Naive thymus-derived CD4-positive, alpha-beta T cell (primary cell): Measurements from ENCODE around the gene PDCD2L. TPM values are rescaled to one million over a fixed set of nuclear protein-coding genes. Genes with fewer than 3 reads are reported as not detected.

Experiments used
- ATAC-seq: fragments of 150-1000 bp; cut with Tn5 transposase; 2 replicates; pipeline ENCODE4 v1.10.0; 2021; ENCODE audit warnings: mild to moderate bottlenecking, moderate library complexity
- CTCF ChIA-PET: fragments of 350-600 bp; sonication (Branson Sonifier 250); formaldehyde crosslinking; loops from one replicate; lab custom pipeline; 2021; ENCODE audit warnings: antibody characterized with exemption; lab: Charles Lee
- POLR2A ChIA-PET: fragments of 350-600 bp; sonication (Branson Sonifier 250); formaldehyde crosslinking; loops from one replicate; lab custom pipeline; 2021; ENCODE audit warnings: antibody characterized with exemption, inconsistent platforms; lab: Charles Lee
- DNase-seq, 9 donors: peaks; one replicate each; pipeline versions ENCODE4 v3.0.0 to v3.0.0-alpha.2; 2020 to 2022; ENCODE audit warnings: mixed read lengths in 1 of 9
- H3K27ac ChIP-seq: one replicate; pipeline ENCODE4 v1.7.0; 2013; ENCODE audit warnings: mild to moderate bottlenecking, low read depth, low read length, moderate library complexity
- H3K27me3 ChIP-seq, 2 donors: one replicate each; pipeline ENCODE4 v1.7.0; 2013; ENCODE audit warnings: low read length in 2 of 2, mild to moderate bottlenecking in 2 of 2, moderate library complexity in 2 of 2; ENCODE audit not compliant: control insufficient read depth in 2 of 2, insufficient read depth in 2 of 2
- H3K36me3 ChIP-seq, 3 experiments: 1 replicate in 2 of 3; 2 replicates in 1 of 3; pipeline ENCODE4 v1.7.0; 2013; ENCODE audit warnings: low read length in 3 of 3, mild to moderate bottlenecking in 3 of 3, moderate library complexity in 1 of 3; ENCODE audit not compliant: insufficient read depth in 3 of 3, control insufficient read depth in 2 of 3
- H3K4me1 ChIP-seq, 2 donors: one replicate each; pipeline ENCODE4 v1.7.0; 2013; ENCODE audit warnings: low read length in 2 of 2, mild to moderate bottlenecking in 2 of 2, moderate library complexity in 1 of 2; ENCODE audit not compliant: control insufficient read depth in 2 of 2, insufficient read depth in 2 of 2
- H3K4me3 ChIP-seq: 2 replicates; pipeline ENCODE4 v1.7.0; 2013; ENCODE audit warnings: mild to moderate bottlenecking, low read length
- H3K9me3 ChIP-seq, 3 experiments: 1 replicate in 2 of 3; 2 replicates in 1 of 3; pipeline ENCODE4 v1.7.0; 2013; ENCODE audit warnings: low read length in 3 of 3; ENCODE audit not compliant: control insufficient read depth in 2 of 3
- H3K27ac Mint-ChIP-seq, 9 donors: one replicate each; pipeline ENCODE4 v1.8.0; 2020 to 2022; ENCODE audit warnings: mixed read lengths in 9 of 9, mild to moderate bottlenecking in 8 of 9, moderate library complexity in 5 of 9, inconsistent platforms in 2 of 9
- H3K27me3 Mint-ChIP-seq, 5 donors: one replicate each; pipeline ENCODE4 v1.8.0; 2021 to 2022; ENCODE audit warnings: mixed read lengths in 5 of 5, mild to moderate bottlenecking in 1 of 5
- H3K36me3 Mint-ChIP-seq, 5 donors: one replicate each; pipeline ENCODE4 v1.8.0; 2020 to 2022; ENCODE audit warnings: mixed read lengths in 5 of 5, mild to moderate bottlenecking in 3 of 5, inconsistent platforms in 1 of 5
- H3K4me1 Mint-ChIP-seq, 7 donors: one replicate each; pipeline ENCODE4 v1.8.0; 2020 to 2022; ENCODE audit warnings: mixed read lengths in 7 of 7, mild to moderate bottlenecking in 3 of 7, inconsistent platforms in 1 of 7
- H3K4me3 Mint-ChIP-seq, 10 donors: one replicate each; pipeline ENCODE4 v1.8.0; 2020 to 2022; ENCODE audit warnings: mild to moderate bottlenecking in 10 of 10, mixed read lengths in 10 of 10, moderate library complexity in 6 of 10, inconsistent platforms in 2 of 10
- H3K9me3 Mint-ChIP-seq, 11 donors: one replicate each; pipeline ENCODE4 v1.8.0; 2020 to 2022; ENCODE audit warnings: mixed read lengths in 11 of 11, mild to moderate bottlenecking in 4 of 11, inconsistent platforms in 1 of 11, moderate library complexity in 1 of 11
- intact Hi-C, 2 donors: fragments of 100-400 bp; cut with micrococcal nuclease; formaldehyde crosslinking; loops; one replicate each; pipeline ENCODE4 v1.15.1; 2023
- polyA plus RNA-seq, 2 donors: library from polyadenylated mRNA; unstranded; fragments of 300-500 nt; fragmentation: Illumina TruSeq; gene quantifications; one replicate each; pipeline ENCODE4 v1.2.3, GENCODE V29; 2021
- total RNA-seq, 6 experiments: library from RNA in 5 of 6; stranded (reverse) in 5 of 6; gene quantifications; 1 replicate in 5 of 6; 2 replicates in 1 of 6; pipeline ENCODE4 v1.2.3 and lab custom pipeline; 2021 to 2026

Gene PDCD2L
- total and polyA plus RNA-seq, 7 experiments from 2014 or later = 4.9 to 23.3 (median 14.4) TPM

- Mint-ChIP-seq H3K4me3 (peak overlapping the region; percentile 80 to 93 (median 90)), H3K27ac (peak overlapping the region; percentile 46 to 95 (median 91)), H3K36me3 (peaks cover 0 to 18% (median 1%) of the 10 kb centered on the region in 5 donors), H3K4me1 (peaks cover 22 to 63% (median 32%) of the 10 kb centered on the region in 7 donors), H3K9me3 (peaks cover 0 to 5% (median 0%) of the 10 kb centered on the region in 11 donors), H3K27me3 (no peaks in the 10 kb centered on the region)
- ChIA-PET POLR2A (interaction anchor here (0.6 to 1.9 kb wide), 8 partner anchors 9 to 1686 kb away, joined by 3 to 5 read pairs (median 4); partner anchors contain the start of gene UBA2), CTCF (interaction anchor here (0.7 to 1.0 kb wide), 2 partner anchors 13 to 68 kb away, joined by 3 to 5 read pairs; no protein-coding TSS in a partner anchor)
- H3K27me3 ChIP-seq = no peaks in the 10 kb centered on the region
- peak overlapping the region; percentile 66 for H3K27ac ChIP-seq
- DNase-seq = no peak
- no peaks in the 10 kb centered on the region for H3K9me3 ChIP-seq
- intact Hi-C loops = loop anchor here (1.0 to 2.0 kb wide), 6 partner anchors 10 to 1183 kb away; partner anchors contain the start of genes UBA2 (in 2 of the 2), LSM14A (in 1 of the 2) and PDCD2L (in 1 of the 2)
- peaks cover 0 to 4% (median 0%) of the 10 kb centered on the region in 3 experiments for H3K36me3 ChIP-seq
- no peak for ATAC-seq
- H3K4me3 ChIP-seq = peak overlapping the region; percentile 55
- H3K4me1 ChIP-seq = peaks cover 11 to 20% of the 10 kb centered on the region in 2 donors
Measured at GRCh38 chr19:34359954-34360315, 44.3 kb upstream of the PDCD2L start.

GRCh38 chr19:34360354-34360909, 43.8 kb upstream of the PDCD2L start:
- ChIA-PET POLR2A (interaction anchor here (0.6 to 1.1 kb wide), 3 partner anchors 9 to 1686 kb away, joined by 3 to 4 read pairs (median 3); no protein-coding TSS in a partner anchor), CTCF (no interaction called here)
- Histone ChIP-seq H3K27ac (peak overlapping the region; percentile 66), H3K27me3 (no peaks in the 10 kb centered on the region), H3K4me1 (peaks cover 11 to 20% of the 10 kb centered on the region in 2 donors), H3K36me3 (no peaks in the 10 kb centered on the region), H3K4me3 (no peak overlapping the region), H3K9me3 (no peaks in the 10 kb centered on the region)
- H3K4me1 Mint-ChIP-seq = peaks cover 22 to 60% (median 32%) of the 10 kb centered on the region in 7 donors
- H3K36me3 Mint-ChIP-seq = peaks cover 0 to 15% (median 0%) of the 10 kb centered on the region in 5 donors
- ATAC-seq (no peak), DNase-seq (no peak)
- intact Hi-C loops = no loop called here
- peak overlapping the region; percentile 46 to 95 (median 91) for H3K27ac Mint-ChIP-seq
- peaks cover 0 to 5% (median 0%) of the 10 kb centered on the region in 11 donors for H3K9me3 Mint-ChIP-seq
- H3K27me3 Mint-ChIP-seq = no peaks in the 10 kb centered on the region
- peak overlapping the region; percentile 58 to 93 (median 88) for H3K4me3 Mint-ChIP-seq

- H3K27ac ChIP-seq = no peak overlapping the region
- ATAC-seq (no peak), DNase-seq (no peak)
- peak overlapping the region in 6 of 10 donors; percentile 8 to 54 (median 30) for H3K4me3 Mint-ChIP-seq
- peaks cover 20 to 37% of the 10 kb centered on the region in 2 donors for H3K4me1 ChIP-seq
- peaks cover 40 to 74% (median 53%) of the 10 kb centered on the region in 7 donors for H3K4me1 Mint-ChIP-seq
- ChIA-PET POLR2A (interaction anchor here (0.6 kb wide), 1 partner anchor 1776 kb away, joined by 3 read pairs; no protein-coding TSS in a partner anchor), CTCF (no interaction called here)
- peaks cover 0 to 5% (median 0%) of the 10 kb centered on the region in 11 donors for H3K9me3 Mint-ChIP-seq
- H3K36me3 Mint-ChIP-seq = peaks cover 0 to 30% (median 0%) of the 10 kb centered on the region in 5 donors
- H3K9me3 ChIP-seq = no peaks in the 10 kb centered on the region
- H3K27ac Mint-ChIP-seq = peak overlapping the region in 2 of 9 donors; percentile 32 to 71
- H3K36me3 ChIP-seq = peaks cover 0 to 14% (median 4%) of the 10 kb centered on the region in 3 experiments
- H3K27me3 Mint-ChIP-seq = no peaks in the 10 kb centered on the region
- intact Hi-C loops = no loop called here
- no peaks in the 10 kb centered on the region for H3K27me3 ChIP-seq
- H3K4me3 ChIP-seq = no peak overlapping the region
Measured at GRCh38 chr19:34362679-34363069, 41.5 kb upstream of the PDCD2L start.

GRCh38 chr19:34363094-34363493, 41.1 kb upstream of the PDCD2L start:
- peaks cover 0 to 5% (median 0%) of the 10 kb centered on the region in 11 donors for H3K9me3 Mint-ChIP-seq
- POLR2A ChIA-PET = no interaction called here

DNA sequence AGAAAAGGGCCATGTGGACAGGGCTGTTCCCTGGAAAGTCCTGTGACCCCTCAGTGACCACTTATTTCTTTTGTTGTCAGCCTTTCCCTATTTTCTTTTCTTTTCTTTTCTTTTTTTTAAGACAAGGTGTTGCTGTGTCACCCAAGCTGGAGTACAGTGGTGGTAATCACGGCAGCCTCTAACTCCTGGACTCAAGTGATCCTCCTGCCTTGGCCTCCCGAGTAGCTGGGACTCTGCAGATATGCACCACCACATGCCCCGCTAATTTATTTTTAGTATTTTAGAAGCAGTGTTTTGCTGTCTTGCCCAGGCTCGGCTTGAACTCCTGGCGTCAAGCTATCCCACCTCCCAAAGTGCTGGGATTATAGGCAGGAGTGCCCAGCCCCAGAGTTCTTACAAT, 40.3 kb upstream of the PDCD2L start:
- intact Hi-C loops = loop anchor here in 1 of 2 donors (2.0 kb wide), 1 partner anchor 13 kb away; no protein-coding TSS in a partner anchor
- H3K4me3 Mint-ChIP-seq = peak overlapping the region in 9 of 10 donors; percentile 92 to 100 (median 95)
- Histone ChIP-seq H3K27ac (no peak overlapping the region), H3K9me3 (no peaks in the 10 kb centered on the region), H3K36me3 (peaks cover 0 to 26% (median 4%) of the 10 kb centered on the region in 3 experiments), H3K4me1 (peaks cover 15 to 29% of the 10 kb centered on the region in 2 donors), H3K27me3 (no peaks in the 10 kb centered on the region), H3K4me3 (no peak overlapping the region)
- ChIA-PET CTCF (no interaction called here), POLR2A (interaction anchor here (0.6 kb wide), 3 partner anchors 105 to 186 kb away, joined by 3 to 7 read pairs (median 3); no protein-coding TSS in a partner anchor)
- peak overlapping the region in 3 of 9 donors; percentile 31 to 86 (median 85) for H3K27ac Mint-ChIP-seq
- H3K9me3 Mint-ChIP-seq = peaks cover 0 to 5% (median 0%) of the 10 kb centered on the region in 11 donors
- H3K36me3 Mint-ChIP-seq = peaks cover 0 to 32% (median 4%) of the 10 kb centered on the region in 5 donors
- DNase-seq = no peak
- no peak for ATAC-seq
- no peaks in the 10 kb centered on the region for H3K27me3 Mint-ChIP-seq
- H3K4me1 Mint-ChIP-seq = peaks cover 37 to 74% (median 48%) of the 10 kb centered on the region in 7 donors

More at GRCh38 chr19:34363094-34363493, 41.1 kb upstream of the PDCD2L start:
- H3K4me1 ChIP-seq = peaks cover 22 to 37% of the 10 kb centered on the region in 2 donors
- peak overlapping the region in 9 of 10 donors; percentile 8 to 69 (median 35) for H3K4me3 Mint-ChIP-seq
- H3K27me3 Mint-ChIP-seq = no peaks in the 10 kb centered on the region
- H3K27me3 ChIP-seq = no peaks in the 10 kb centered on the region
- CTCF ChIA-PET = no interaction called here
- H3K27ac Mint-ChIP-seq = peak overlapping the region in 3 of 9 donors; percentile 8 to 71 (median 45)
- peaks cover 41 to 74% (median 53%) of the 10 kb centered on the region in 7 donors for H3K4me1 Mint-ChIP-seq
- no peak for DNase-seq
- peaks cover 0 to 32% (median 1%) of the 10 kb centered on the region in 5 donors for H3K36me3 Mint-ChIP-seq
- peaks cover 0 to 18% (median 4%) of the 10 kb centered on the region in 3 experiments for H3K36me3 ChIP-seq
- no peaks in the 10 kb centered on the region for H3K9me3 ChIP-seq
- intact Hi-C loops = no loop called here
- ATAC-seq = no peak
- no peak overlapping the region for H3K27ac ChIP-seq
- H3K4me3 ChIP-seq = no peak overlapping the region

GRCh38 chr19:34364462-34364829, 39.8 kb upstream of the PDCD2L start:
- peak overlapping the region; percentile 87 to 100 (median 95) for H3K4me3 Mint-ChIP-seq
- H3K27ac ChIP-seq = peak overlapping the region; percentile 73
- CTCF ChIA-PET = no interaction called here
- no peaks in the 10 kb centered on the region for H3K27me3 ChIP-seq
- H3K9me3 ChIP-seq = no peaks in the 10 kb centered on the region
- H3K27me3 Mint-ChIP-seq = no peaks in the 10 kb centered on the region
- peak overlapping the region; percentile 31 to 97 (median 85) for H3K27ac Mint-ChIP-seq
- peaks cover 37 to 71% (median 43%) of the 10 kb centered on the region in 7 donors for H3K4me1 Mint-ChIP-seq
- ATAC-seq (no peak), DNase-seq (no peak)
- peaks cover 0 to 31% (median 4%) of the 10 kb centered on the region in 5 donors for H3K36me3 Mint-ChIP-seq
- intact Hi-C loops = loop anchor here in 1 of 2 donors (2.0 kb wide), 1 partner anchor 14 kb away; no protein-coding TSS in a partner anchor
- POLR2A ChIA-PET = interaction anchor here (0.6 to 2.4 kb wide), 10 partner anchors 9 to 186 kb away, joined by 3 to 12 read pairs (median 4); partner anchors contain the start of gene UBA2
- H3K36me3 ChIP-seq = peaks cover 4 to 31% (median 4%) of the 10 kb centered on the region in 3 experiments
- H3K4me3 ChIP-seq = peak overlapping the region; percentile 67
- peaks cover 0 to 3% (median 0%) of the 10 kb centered on the region in 11 donors for H3K9me3 Mint-ChIP-seq
- H3K4me1 ChIP-seq = peaks cover 15 to 28% of the 10 kb centered on the region in 2 donors
